Left colon (tissue), 2 donors: Measurements from ENCODE around the gene TMEM179B. TPM values are rescaled to one million over a fixed set of nuclear protein-coding genes. Genes with fewer than 3 reads are reported as not detected.
"Not testable (repeated sequence)": the region's sequence is repeated elsewhere in the genome, so short reads cannot be mapped to it uniquely, and the experiment has no call there.

ENCODE experiments used
- ATAC-seq: fragments of 200-7000 bp; cut with Tn5 transposase; one replicate; pipeline ENCODE4 v1.9.1; 2020; ENCODE audit warnings: mild to moderate bottlenecking, moderate library complexity
- DNase-seq, 2 donors: peaks; one replicate each; pipeline ENCODE4 v3.0.0-alpha.2; 2020
- intact Hi-C, 2 donors: fragments of 100-400 bp; cut with DNase I in 1 of 2; cut with micrococcal nuclease in 1 of 2; formaldehyde crosslinking; loops; one replicate each; pipeline versions ENCODE4 v1.11.2 to v1.14.0; 2022; cut with DNase I, micrococcal nuclease
- long read RNA-seq: library from polyadenylated mRNA; unstranded; transcript quantifications from one replicate; pipeline ENCODE4 v2.0.0, GENCODE V29; 2021
- total RNA-seq, 2 donors: library from RNA; stranded (reverse); fragmentation: NEBNext Ultra II Directional; extraction: Animal tissue kit (Norgen Biotek cat#: 25700); gene quantifications; one replicate each; pipeline ENCODE4 v1.2.1, GENCODE V29; 2021
- donor health status: DM: no; HTN: no; CAD: no.
- donor health status: DM: yes; HTN: yes; CAD: no.

Gene TMEM179B
- 10 to 100 TPM; 50.9 to 58.2 TPM for total RNA-seq
- long read RNA-seq, transcript TMEM179B-201 (5 exons, 1,023 nt) = major isoform, 35 of 47 reads
- long read RNA-seq, partial matches to known transcripts = 3 of 47 reads
- long read RNA-seq, other reads (novel, unspliced or antisense) = 6 of 47 reads

GRCh38 chr11:62787005-62787759, at the start of gene TMEM179B:
TSS of gene TMEM179B (plus strand) at chr11:62787402. CDS start at chr11:62787432, 30 bp downstream.
- DNase-seq = peak; percentile 99 to 100
- ATAC-seq = peak; percentile 79
- intact Hi-C loops = loop anchor here in 1 of 2 donors (5.0 kb wide), 1 partner anchor 75 kb away; no protein-coding TSS in a partner anchor

DNA sequence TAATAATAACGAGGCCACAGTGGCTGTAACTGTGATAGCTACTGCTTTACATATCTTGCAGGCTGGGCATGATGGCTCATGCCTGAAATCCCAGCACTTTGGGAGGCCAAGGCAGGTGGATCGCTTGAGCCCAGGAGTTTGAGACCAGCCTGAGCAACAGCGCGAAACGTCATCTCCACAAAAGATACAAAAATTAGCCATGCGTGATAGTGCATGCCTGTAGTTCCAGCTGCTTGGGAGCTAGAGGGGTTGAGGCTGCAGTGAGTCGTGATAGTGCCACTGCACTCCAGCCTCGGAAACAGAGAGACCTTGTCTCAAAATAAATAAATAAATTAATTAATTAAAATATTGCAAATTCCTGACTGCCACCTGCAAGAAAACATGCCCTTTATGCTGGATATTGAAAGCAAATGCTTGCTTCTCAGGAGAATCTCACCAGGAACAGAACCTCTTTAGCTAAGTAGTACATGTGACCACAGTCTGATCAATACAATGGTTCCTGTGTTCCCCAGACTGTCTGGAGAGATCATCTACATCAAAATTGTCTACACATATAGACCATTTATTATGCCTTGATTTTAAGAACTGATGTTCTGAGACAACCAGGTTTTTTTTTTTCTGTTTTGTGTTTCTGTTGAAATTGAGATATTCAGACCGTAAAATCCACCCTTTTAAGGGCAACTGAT, 39.6 kb upstream of the TMEM179B start:
- DNase-seq (no peak), ATAC-seq (no peak)
- intact Hi-C loops = no loop called here

- ATAC-seq, intact Hi-C loops: not testable (repeated sequence)
Measured at GRCh38 chr11:62749931-62750330, 37.3 kb upstream of the TMEM179B start.

DNA sequence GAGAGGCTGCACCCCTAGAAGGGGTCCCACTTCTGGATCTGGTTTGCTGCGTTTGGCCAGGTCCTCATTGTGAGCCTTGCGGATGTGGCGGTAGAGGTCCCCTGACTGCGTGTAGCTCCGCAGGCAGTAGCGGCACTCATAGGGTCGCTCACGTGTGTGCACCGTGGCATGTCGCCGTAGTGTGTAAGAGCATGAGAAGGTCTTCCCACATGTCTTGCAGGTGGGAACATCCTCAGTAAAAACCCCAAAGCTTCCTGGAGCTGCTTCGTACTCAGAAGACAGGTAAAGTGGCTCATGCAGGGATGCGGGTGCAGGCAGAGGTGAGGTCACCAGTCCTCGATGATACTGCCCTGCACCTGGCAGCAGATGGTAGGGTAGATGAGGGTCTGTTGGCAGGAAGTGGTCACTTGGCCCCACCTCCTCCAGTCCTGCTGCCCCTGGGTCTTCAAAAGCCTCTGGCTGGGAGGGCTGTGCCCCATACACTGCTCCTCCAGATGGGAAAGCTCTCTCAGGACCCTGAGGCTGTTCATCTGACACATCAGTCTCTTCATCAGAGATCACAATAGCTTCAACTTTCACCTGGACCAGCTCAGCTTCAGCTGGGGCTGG, 34.9 kb upstream of the TMEM179B start:
- DNase-seq (no peak), ATAC-seq (no peak)
- intact Hi-C loops = no loop called here

More at GRCh38 chr11:62749931-62750330, 37.3 kb upstream of the TMEM179B start:
- not testable (repeated sequence) for DNase-seq

GRCh38 chr11:62752994-62753735, 34.0 kb upstream of the TMEM179B start:
- DNase-seq (peak in 1 of 2 donors; percentile 30), ATAC-seq (no peak)
- intact Hi-C loops = no loop called here

DNA sequence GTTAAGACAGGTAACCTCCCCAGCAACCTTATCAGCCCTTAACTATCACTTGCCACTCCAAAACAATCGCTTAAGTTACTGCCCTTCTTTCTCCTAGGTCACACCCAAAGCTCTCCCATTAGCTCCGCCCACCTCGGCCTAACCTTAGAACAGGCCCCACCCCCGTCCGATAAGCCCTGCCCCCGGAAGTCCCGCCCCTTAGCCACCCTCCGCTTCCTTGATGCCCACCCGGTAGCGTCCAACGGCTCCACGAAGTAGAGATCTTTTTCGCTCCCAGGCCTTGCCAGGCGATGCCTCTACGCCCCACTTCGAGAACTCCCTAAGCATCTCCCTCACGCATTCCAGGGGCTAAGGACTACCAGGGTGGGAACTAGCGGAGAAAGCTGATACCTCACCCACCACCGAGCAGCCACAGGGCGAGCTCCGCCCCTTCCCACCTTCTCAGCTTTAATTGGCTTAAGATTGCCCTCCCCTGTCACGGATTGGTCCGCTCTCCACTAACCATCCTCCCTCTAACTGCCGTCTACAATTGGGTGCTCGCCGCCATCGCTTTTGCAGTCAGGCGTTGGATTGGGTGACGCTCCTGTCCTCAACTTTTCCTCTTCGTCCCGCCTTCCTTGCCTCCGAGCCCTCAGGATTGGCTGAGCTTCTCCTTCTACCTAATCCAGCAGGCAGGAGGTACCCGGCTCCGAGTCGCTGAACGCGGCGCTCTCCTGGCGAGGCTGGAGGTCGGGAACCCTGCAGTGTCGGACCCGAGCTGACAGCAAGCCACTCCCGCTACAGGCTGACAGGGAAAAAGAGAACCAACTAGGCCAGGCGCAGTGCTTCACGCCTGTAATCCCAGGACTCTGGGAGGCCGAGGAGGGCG, 33.2 kb upstream of the TMEM179B start, which contains the start of gene ZBTB3:
ZBTB3 (minus strand) TSS at position 425 of the 868 bp plus-strand sequence. CDS start 496 bp downstream, outside the sequence.
- intact Hi-C loops = no loop called here
- ATAC-seq = peak; percentile 91
- peak; percentile 98 to 99 for DNase-seq

- ATAC-seq (no peak), DNase-seq (no peak)
- intact Hi-C loops = no loop called here
Measured at GRCh38 chr11:62755086-62755615, 32.1 kb upstream of the TMEM179B start.

DNA sequence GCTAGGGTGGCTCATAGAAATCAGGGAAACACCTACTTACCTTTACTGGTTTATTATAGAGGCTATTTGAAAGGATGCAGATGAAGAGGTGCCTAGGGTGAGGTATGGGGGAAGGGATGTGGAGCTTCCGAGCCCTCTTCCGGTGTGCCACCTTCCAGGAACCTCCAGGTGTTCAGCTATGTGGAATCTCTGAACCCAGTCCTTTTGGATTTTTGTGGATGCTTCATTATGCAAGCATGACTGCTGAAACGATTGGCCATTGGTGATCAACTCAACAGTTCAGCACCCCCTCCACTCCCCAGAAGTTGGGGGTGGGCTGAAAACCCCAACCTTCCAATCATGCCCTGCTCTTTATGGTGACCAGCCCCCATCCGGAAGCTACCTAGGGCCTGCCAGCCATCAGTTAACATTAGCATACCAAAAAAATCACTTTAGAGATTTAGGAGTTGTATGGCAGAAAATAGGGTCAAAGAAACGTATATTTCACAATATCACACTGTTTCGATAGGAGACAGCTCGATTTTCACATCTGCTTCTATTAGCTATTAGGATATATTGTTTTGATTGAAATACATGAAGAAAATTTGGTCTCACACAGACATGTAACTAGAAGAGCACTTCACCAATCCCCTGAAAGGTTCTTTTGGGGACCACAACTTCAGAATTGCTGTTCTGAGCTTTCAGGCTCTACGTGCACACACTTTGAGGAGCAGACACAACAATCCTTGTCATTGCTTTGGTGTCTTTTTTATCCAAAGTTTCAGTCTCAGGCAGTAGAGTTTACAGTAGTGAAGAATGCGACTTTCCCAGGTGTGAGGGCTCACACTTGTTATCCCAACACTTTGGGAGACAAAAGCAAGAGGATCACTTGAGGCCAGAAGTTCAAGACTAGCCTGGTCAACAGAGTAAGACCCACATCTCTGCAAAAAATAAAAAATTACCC, 29.1 kb upstream of the TMEM179B start:
- intact Hi-C loops = no loop called here
- DNase-seq = no peak
- ATAC-seq = no peak

DNA sequence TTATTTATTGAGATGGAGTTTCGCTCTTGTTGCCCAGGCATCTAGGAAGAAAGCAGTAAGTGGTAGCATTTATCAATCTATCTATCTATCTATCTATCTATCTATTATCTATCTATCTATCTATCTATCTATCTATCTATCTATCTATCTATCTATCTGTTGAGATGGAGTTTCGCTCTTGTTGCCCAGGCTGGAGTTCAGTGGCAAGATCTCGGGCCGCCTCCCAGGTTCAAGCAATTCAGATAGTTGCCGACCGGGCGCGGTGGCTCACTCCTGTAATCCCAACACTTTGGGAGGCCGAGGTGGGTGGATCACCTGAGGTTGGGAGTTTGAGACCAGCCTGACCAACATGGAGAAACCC, 26.4 kb upstream of the TMEM179B start:
- DNase-seq = peak in 1 of 2 donors; percentile 35
- intact Hi-C loops = not testable (repeated sequence)

DNA sequence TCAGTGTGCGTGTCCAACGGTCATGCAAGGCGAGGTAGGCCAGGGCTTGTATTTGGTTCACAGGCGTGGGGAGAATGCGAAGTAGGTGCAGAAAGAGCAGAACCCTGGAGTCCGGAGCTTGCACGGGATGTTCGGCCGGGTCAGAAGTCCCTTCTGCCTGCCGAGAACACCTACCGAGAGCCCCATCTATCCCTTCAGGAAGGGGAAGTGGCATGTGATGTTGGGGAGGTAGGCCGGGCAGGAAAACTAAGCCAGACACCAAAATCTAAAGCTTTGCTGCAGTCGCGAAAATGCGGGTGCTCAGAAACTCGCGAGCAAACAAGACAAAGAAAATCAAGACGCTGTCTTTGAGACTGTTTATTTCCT, 16.4 kb upstream of the TMEM179B start:
- DNase-seq (peak in 1 of 2 donors; percentile 34), ATAC-seq (peak; percentile 11)
- intact Hi-C loops = no loop called here

More for the DNA sequence above, 26.4 kb upstream of the TMEM179B start:
- ATAC-seq = not testable (repeated sequence)

DNA sequence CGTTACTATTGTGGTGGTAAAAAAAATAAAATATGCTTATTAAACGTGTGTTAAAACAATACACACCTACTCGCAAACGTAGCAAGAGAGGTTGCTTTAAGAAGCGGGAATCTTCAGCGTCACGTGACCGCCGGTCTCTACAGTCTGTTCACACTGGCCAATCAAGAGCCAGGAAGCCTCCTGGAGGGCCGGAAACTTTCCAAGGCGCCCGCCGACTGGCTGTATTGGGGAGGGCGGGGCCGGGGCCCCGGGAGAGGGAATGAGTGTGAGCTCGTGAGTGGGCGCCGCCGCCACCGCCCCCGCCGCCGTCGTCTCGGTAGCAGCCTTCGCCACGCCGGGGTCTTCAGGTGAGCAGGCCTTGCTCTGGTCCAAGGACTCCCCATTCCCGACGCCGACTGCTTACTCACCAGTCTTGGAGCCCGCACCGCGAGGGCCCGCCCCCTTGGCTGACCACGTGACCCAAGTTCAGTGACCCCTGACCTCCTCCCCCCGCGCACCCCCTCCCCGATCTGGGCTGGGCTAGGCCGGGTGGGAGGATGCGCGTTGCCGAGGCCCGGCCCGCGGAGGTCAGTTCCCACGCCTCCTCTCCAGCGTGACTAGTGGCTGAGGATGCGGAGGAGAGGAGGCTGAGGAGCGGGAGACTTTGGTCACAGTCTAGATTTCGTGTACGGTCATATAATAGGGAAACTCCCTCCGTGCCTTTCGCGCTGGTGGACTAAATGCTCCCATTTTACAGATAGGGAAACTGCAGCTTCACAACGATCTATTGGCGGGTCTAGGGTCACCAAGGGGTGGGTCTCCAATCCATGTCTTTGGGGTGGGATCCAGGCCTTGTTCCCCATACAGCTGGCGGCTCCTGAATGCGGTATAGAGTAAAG, 15.8 kb upstream of the TMEM179B start, which contains the start of gene TAF6L:
TAF6L (plus strand) TSS at position 253 of the 878 bp plus-strand sequence. CDS start 4,388 bp downstream, outside the sequence.
- DNase-seq (peak; percentile 98 to 99), ATAC-seq (peak; percentile 94)
- intact Hi-C loops = no loop called here

GRCh38 chr11:62774407-62774806, 12.8 kb upstream of the TMEM179B start:
- no peak for DNase-seq
- intact Hi-C loops = no loop called here
- ATAC-seq = no peak

DNA sequence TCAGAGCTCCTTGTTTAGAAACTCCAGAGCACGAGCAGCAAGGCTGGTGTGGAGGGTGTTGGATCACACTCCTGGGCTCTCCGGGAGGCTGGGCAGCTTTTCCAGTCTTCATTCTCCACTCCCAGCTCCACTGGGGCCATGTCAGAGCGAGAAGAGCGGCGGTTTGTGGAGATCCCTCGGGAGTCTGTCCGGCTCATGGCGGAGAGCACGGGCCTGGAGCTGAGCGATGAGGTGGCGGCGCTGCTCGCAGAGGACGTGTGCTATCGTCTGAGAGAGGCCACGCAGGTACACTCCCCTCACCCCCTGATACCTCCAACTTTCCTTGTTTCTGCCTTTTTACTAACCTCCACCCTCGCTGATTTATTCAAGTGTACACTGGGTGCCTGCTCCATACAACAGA, 11.6 kb upstream of the TMEM179B start:
- ATAC-seq = no peak
- no peak for DNase-seq

GRCh38 chr11:62777389-62777788, 9.8 kb upstream of the TMEM179B start:
- no peak for DNase-seq
- intact Hi-C loops = no loop called here
- ATAC-seq = no peak

More for the DNA sequence above, 11.6 kb upstream of the TMEM179B start:
- intact Hi-C loops = no loop called here

DNA sequence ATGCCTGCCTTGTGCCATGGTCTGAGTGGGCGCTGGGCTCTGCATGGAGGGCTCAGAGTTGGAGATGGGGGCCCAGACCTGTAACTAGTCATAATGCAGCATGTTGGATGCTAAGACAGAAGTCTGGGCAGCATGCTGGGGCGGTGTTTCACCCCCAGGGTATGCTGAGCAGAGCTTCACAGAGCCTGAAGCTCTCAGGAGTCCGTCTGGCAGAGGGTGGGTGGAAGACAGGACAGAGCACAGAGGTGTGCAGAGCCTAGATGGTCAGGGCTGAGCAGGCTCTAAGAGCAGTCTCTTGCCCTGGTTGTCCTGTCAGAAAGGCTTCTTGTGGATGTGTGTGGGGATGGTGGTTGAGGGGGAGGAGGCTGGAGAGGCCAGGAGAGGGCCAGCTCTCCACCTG, 8.8 kb upstream of the TMEM179B start:
- intact Hi-C loops = no loop called here
- no peak for ATAC-seq
- DNase-seq = no peak
